Occipital lobe (tissue), 2 donors: ENCODE results near the gene FUT1. TPM values are rescaled to one million over a fixed set of nuclear protein-coding genes. Genes with fewer than 3 reads are reported as not detected.
A peak's percentile ranks its signal among the peaks of the same experiment; 100 is the strongest.
"Not testable (repeated sequence)": the region's sequence is repeated elsewhere in the genome, so short reads cannot be mapped to it uniquely, and the experiment has no call there.

Experiments used
- DNase-seq: peaks from one replicate; lab custom pipeline; 2025; lab: John Stamatoyannopoulos, UW
- total RNA-seq: library from RNA; depleted of rRNA; stranded (reverse); fragments of >200 nt; gene quantifications from one replicate; pipeline ENCODE4 v1.2.3, GENCODE V29; 2014

FUT1 gene
- total RNA-seq, 1 donor from 2014 or later, result 0.47 TPM

- DNase-seq, result no peak
Measured at GRCh38 chr19:48768994-48769713, 16.7 kb upstream of the FUT1 start.

- DNase-seq, result not testable (repeated sequence)
Measured at GRCh38 chr19:48768171-48768753, 15.8 kb upstream of the FUT1 start.

- not testable (repeated sequence) for DNase-seq
Measured at GRCh38 chr19:48765816-48766215, 13.4 kb upstream of the FUT1 start.

- DNase-seq, result no peak
Measured at GRCh38 chr19:48760504-48761205, 8.2 kb upstream of the FUT1 start.

GRCh38 chr19:48757741-48758144, 5.3 kb upstream of the FUT1 start:
- no peak for DNase-seq

GRCh38 chr19:48757089-48757675, 4.7 kb upstream of the FUT1 start:
- no peak for DNase-seq

GRCh38 chr19:48756686-48757085, 4.2 kb upstream of the FUT1 start:
- no peak for DNase-seq

GRCh38 chr19:48756212-48756611, 3.8 kb upstream of the FUT1 start:
- DNase-seq, result no peak

GRCh38 chr19:48755787-48756186, 3.3 kb upstream of the FUT1 start:
- DNase-seq, result no peak

GRCh38 chr19:48755084-48755641, 2.7 kb upstream of the FUT1 start, which contains the start of gene FGF21:
Gene FGF21 (plus strand): TSS chr19:48755524. CDS start chr19:48756237, 713 bp downstream.
- no peak for DNase-seq

- no peak for DNase-seq
Measured at GRCh38 chr19:48751845-48752495, 471 bp downstream of the FUT1 start.

- DNase-seq, result no peak
Measured at GRCh38 chr19:48750771-48751504, 1.5 kb downstream of the FUT1 start.

- DNase-seq, result no peak
Measured at GRCh38 chr19:48750351-48750750, 2.1 kb downstream of the FUT1 start.

GRCh38 chr19:48749571-48750198, 2.8 kb downstream of the FUT1 start:
- DNase-seq, result no peak

GRCh38 chr19:48746738-48747575, 5.5 kb downstream of the FUT1 start, which contains the start of gene IZUMO1:
Gene IZUMO1 (minus strand): TSS chr19:48746909. CDS start chr19:48745859, 1,050 bp downstream.
- DNase-seq, result peak; percentile 82

- no peak for DNase-seq
Measured at GRCh38 chr19:48746110-48746509, 6.3 kb downstream of the FUT1 start.

- DNase-seq, result peak; percentile 49
Measured at GRCh38 chr19:48745208-48745995, 7.0 kb downstream of the FUT1 start.

- no peak for DNase-seq
Measured at GRCh38 chr19:48742096-48742495, 10.3 kb downstream of the FUT1 start.
